Measurements from ENCODE around the gene MPPED2.

The MPPED2 gene

DNA sequence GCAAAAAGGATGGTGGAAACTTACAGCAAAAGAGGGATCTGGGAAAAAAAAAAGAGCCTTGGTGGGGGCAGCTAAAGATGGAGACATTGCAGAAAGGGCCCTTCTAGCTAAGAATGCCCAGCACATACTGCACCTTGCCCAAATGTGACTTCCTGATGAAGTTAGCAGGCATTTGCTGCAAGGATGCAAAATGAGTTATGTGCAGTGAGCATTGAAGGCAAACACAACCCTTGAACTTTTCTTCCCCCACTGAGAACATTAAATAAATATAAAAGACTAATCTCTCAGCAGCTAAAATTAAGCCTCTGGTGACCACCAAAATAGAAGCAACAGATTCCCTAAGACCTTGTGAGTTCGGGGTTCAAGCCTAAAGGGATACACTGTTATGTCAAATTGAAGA lies 133.3 kb downstream of the MPPED2 start:
- Histone ChIP-seq H3K9ac (ENCODE audit: low read length) (no peak overlapping the region), H3K4me1 (ENCODE audit: low read length) (no peaks in the 10 kb centered on the region), H3K27ac (ENCODE audit: low read length) (no peak overlapping the region), H3K4me3 (ENCODE audit: low read length) (no peak overlapping the region), H3K36me3 (replicated peaks; ENCODE audit: insufficient read depth, low read length) (no peaks in the 10 kb centered on the region), H3K4me2 (ENCODE audit: low read depth, low read length) (no peak overlapping the region), H3K9me3 (replicated peaks; ENCODE audit: insufficient read depth, low read length) (no peaks in the 10 kb centered on the region), H4K20me1 (ENCODE audit: insufficient read depth, low read length) (no peaks in the 10 kb centered on the region), H3K27me3 (replicated peaks; ENCODE audit: insufficient read depth, low read length) (no peaks in the 10 kb centered on the region), H2AFZ (ENCODE audit: low read length) (no peak overlapping the region), H3K9me2 (replicated peaks; ENCODE audit: insufficient read depth, low read length) (no peaks in the 10 kb centered on the region), H3K79me2 (ENCODE audit: low read length) (no peaks in the 10 kb centered on the region), H3F3A (ENCODE audit: insufficient read depth, low read length) (no peaks in the 10 kb centered on the region)
- TF ChIP-seq CTCF (IDR thresholded peaks at IDR 0.05; ENCODE audit: low read length) (no peak), EZH2phosphoT487 (IDR thresholded peaks at IDR 0.05; ENCODE audit: low read length) (no peak), EZH2 (optimal IDR thresholded peaks at IDR 0.05; ENCODE audit: low read depth, low read length) (no peak)
- no peak for DNase-seq

- no peak overlapping the region for H3K4me3 ChIP-seq (ENCODE audit: low read length)
- TF ChIP-seq EZH2 (optimal IDR thresholded peaks at IDR 0.05; ENCODE audit: low read depth, low read length), result no peak
- no peak for TF ChIP-seq EZH2phosphoT487 (IDR thresholded peaks at IDR 0.05; ENCODE audit: low read length)
- no peak for TF ChIP-seq CTCF (IDR thresholded peaks at IDR 0.05; ENCODE audit: low read length)
- H3K27me3 ChIP-seq (replicated peaks; ENCODE audit: insufficient read depth, low read length), result no peaks in the 10 kb centered on the region
- no peak for DNase-seq
- no peaks in the 10 kb centered on the region for H3K36me3 ChIP-seq (replicated peaks; ENCODE audit: insufficient read depth, low read length)
- no peaks in the 10 kb centered on the region for H3K9me3 ChIP-seq (replicated peaks; ENCODE audit: insufficient read depth, low read length)
- no peaks in the 10 kb centered on the region for H3K79me2 ChIP-seq (ENCODE audit: low read length)
- no peak overlapping the region for H3K9ac ChIP-seq (ENCODE audit: low read length)
- H3K9me2 ChIP-seq (replicated peaks; ENCODE audit: insufficient read depth, low read length), result no peaks in the 10 kb centered on the region
- H4K20me1 ChIP-seq (ENCODE audit: insufficient read depth, low read length), result no peaks in the 10 kb centered on the region
- no peak overlapping the region for H3K4me2 ChIP-seq (ENCODE audit: low read depth, low read length)
- H3K27ac ChIP-seq (ENCODE audit: low read length), result no peak overlapping the region
- H3F3A ChIP-seq (ENCODE audit: insufficient read depth, low read length), result no peaks in the 10 kb centered on the region
- H3K4me1 ChIP-seq (ENCODE audit: low read length), result no peaks in the 10 kb centered on the region
- H2AFZ ChIP-seq (ENCODE audit: low read length), result no peak overlapping the region
These were observed 134.0 kb downstream of the MPPED2 start for GRCh38 chr11:30452114-30452513.

DNA sequence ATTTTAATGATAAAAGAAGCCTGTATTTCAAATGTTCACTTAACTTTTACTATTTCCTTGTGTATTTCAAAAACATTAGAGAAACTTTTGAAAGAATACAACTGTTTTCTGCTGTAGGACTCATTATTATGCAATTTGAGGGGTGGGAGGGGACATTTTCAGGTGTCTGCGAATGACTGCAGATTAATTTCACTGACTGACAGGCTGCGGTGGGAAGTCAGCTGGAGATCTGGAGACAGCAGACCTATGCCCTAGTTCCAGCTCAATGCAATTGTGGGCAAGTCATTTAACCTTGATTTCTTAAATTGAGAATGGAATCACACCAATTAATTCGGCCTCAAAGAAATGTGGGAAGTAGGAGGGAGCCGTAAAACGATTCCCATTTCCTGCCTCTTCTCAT lies 134.5 kb downstream of the MPPED2 start:
- no peak overlapping the region for H2AFZ ChIP-seq (ENCODE audit: low read length)
- H3K4me3 ChIP-seq (ENCODE audit: low read length), result no peak overlapping the region
- no peak for TF ChIP-seq CTCF (IDR thresholded peaks at IDR 0.05; ENCODE audit: low read length)
- no peaks in the 10 kb centered on the region for H3K79me2 ChIP-seq (ENCODE audit: low read length)
- H4K20me1 ChIP-seq (ENCODE audit: insufficient read depth, low read length), result no peaks in the 10 kb centered on the region
- H3K9me3 ChIP-seq (replicated peaks; ENCODE audit: insufficient read depth, low read length), result no peaks in the 10 kb centered on the region
- no peaks in the 10 kb centered on the region for H3K9me2 ChIP-seq (replicated peaks; ENCODE audit: insufficient read depth, low read length)
- no peak overlapping the region for H3K4me2 ChIP-seq (ENCODE audit: low read depth, low read length)
- H3K36me3 ChIP-seq (replicated peaks; ENCODE audit: insufficient read depth, low read length), result no peaks in the 10 kb centered on the region
- H3K9ac ChIP-seq (ENCODE audit: low read length), result no peak overlapping the region
- H3F3A ChIP-seq (ENCODE audit: insufficient read depth, low read length), result no peaks in the 10 kb centered on the region
- no peak overlapping the region for H3K27ac ChIP-seq (ENCODE audit: low read length)
- no peak for DNase-seq
- no peaks in the 10 kb centered on the region for H3K27me3 ChIP-seq (replicated peaks; ENCODE audit: insufficient read depth, low read length)
- H3K4me1 ChIP-seq (ENCODE audit: low read length), result no peaks in the 10 kb centered on the region

DNA sequence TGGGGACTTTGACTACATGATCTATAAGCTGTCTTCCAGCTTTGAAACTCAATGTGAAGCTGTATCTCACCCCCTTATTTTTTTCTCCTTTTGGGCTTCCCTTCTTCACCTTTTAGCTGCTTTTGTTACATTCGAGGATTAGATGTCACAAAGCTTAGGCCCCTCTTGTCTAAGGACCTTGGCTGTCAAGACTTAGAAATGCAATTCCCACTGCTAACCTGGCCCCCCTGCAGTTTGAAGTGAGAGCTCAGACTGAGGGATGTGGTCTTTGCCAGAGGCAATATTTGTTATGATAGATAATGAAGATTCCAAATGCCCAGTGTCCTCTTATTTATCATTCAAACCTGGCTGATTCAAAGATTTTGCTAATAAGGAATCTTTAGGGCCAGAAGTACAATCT lies 135.0 kb downstream of the MPPED2 start:
- H4K20me1 ChIP-seq (ENCODE audit: insufficient read depth, low read length), result no peaks in the 10 kb centered on the region
- H3K36me3 ChIP-seq (replicated peaks; ENCODE audit: insufficient read depth, low read length), result no peaks in the 10 kb centered on the region
- H3K9ac ChIP-seq (ENCODE audit: low read length), result no peak overlapping the region
- TF ChIP-seq CTCF (IDR thresholded peaks at IDR 0.05; ENCODE audit: low read length) (no peak), EZH2phosphoT487 (IDR thresholded peaks at IDR 0.05; ENCODE audit: low read length) (no peak), EZH2 (optimal IDR thresholded peaks at IDR 0.05; ENCODE audit: low read depth, low read length) (no peak)
- no peaks in the 10 kb centered on the region for H3K4me1 ChIP-seq (ENCODE audit: low read length)
- no peaks in the 10 kb centered on the region for H3K9me3 ChIP-seq (replicated peaks; ENCODE audit: insufficient read depth, low read length)
- H2AFZ ChIP-seq (ENCODE audit: low read length), result no peak overlapping the region
- H3K9me2 ChIP-seq (replicated peaks; ENCODE audit: insufficient read depth, low read length), result no peaks in the 10 kb centered on the region
- no peaks in the 10 kb centered on the region for H3K79me2 ChIP-seq (ENCODE audit: low read length)
- no peaks in the 10 kb centered on the region for H3F3A ChIP-seq (ENCODE audit: insufficient read depth, low read length)
- no peaks in the 10 kb centered on the region for H3K27me3 ChIP-seq (replicated peaks; ENCODE audit: insufficient read depth, low read length)
- no peak for DNase-seq
- H3K27ac ChIP-seq (ENCODE audit: low read length), result no peak overlapping the region
- H3K4me3 ChIP-seq (ENCODE audit: low read length), result no peak overlapping the region
- no peak overlapping the region for H3K4me2 ChIP-seq (ENCODE audit: low read depth, low read length)
